Prostate gland (tissue), 2 donors: ENCODE results near the gene MUSK. TPM values are rescaled to one million over a fixed set of nuclear protein-coding genes. Genes with fewer than 3 reads are reported as not detected.

ENCODE experiments used
- DNase-seq: peaks from one replicate; pipeline ENCODE4 v3.0.0-alpha.2; 2019; ENCODE audit warnings: low spot score
- H3K27ac ChIP-seq, 2 donors: fragments of 200-600 bp; sonication (generic); 2 replicates each; pipeline ENCODE4 v1.5.1; 2017 to 2019
- H3K27me3 ChIP-seq: fragments of 200-600 bp; sonication (generic); replicated peaks from 2 replicates; pipeline ENCODE4 v1.5.1; 2019; ENCODE audit not compliant: insufficient read depth
- H3K36me3 ChIP-seq, 2 donors: fragments of 200-600 bp; sonication (generic); 1 replicate in 1 of 2; 2 replicates in 1 of 2; pipeline versions ENCODE4 v1.5.1 to v1.8.1; 2017 to 2019
- H3K4me1 ChIP-seq: fragments of 200-600 bp; sonication (generic); replicated peaks from 2 replicates; pipeline ENCODE4 v1.5.1; 2019
- H3K4me3 ChIP-seq, 2 donors: fragments of 200-600 bp; sonication (generic); 2 replicates each; pipeline ENCODE4 v1.5.1; 2017 to 2019
- H3K9me3 ChIP-seq: fragments of 200-600 bp; sonication (generic); 2 replicates; pipeline ENCODE4 v1.5.1; 2017
- CTCF ChIP-seq, 4 experiments: fragments of 200-600 bp in 2 of 4; fragments of 450-650 bp in 2 of 4; sonication (generic) in 2 of 4; IDR thresholded peaks; 1 replicate in 3 of 4; 2 replicates in 1 of 4; pipeline ENCODE4 v1.5.1; 2016 to 2019; ENCODE audit warnings: antibody characterized with exemption in 4 of 4, mild to moderate bottlenecking in 2 of 4, moderate library complexity in 2 of 4
- POLR2A ChIP-seq: fragments of 450-650 bp; IDR thresholded peaks from one replicate; pipeline ENCODE4 v1.6.1; 2016; ENCODE audit warnings: antibody characterized with exemption, mild to moderate bottlenecking
- POLR2AphosphoS5 ChIP-seq: sonication (generic); formaldehyde crosslinking; IDR thresholded peaks from one replicate; pipeline ENCODE4 v1.6.1; 2017; ENCODE audit warnings: antibody characterized with exemption
- WGBS: methylation state at CpG from one replicate; pipeline ENCODE4 v1.1.5; 2018; 5-methylcytosine and 5-hydroxymethylcytosine counted together
- intact Hi-C: fragments of 100-400 bp; cut with DNase I; formaldehyde crosslinking; loops from one replicate; pipeline ENCODE4 v1.14.2; 2022
- total RNA-seq, 2 donors: library from RNA; depleted of rRNA; stranded (reverse); fragments of >200 nt; gene quantifications; one replicate each; pipeline ENCODE4 v1.1.0, GENCODE V29; 2016

The MUSK gene
- total RNA-seq, 2 donors from 2014 or later = 0.64 to 7.6 TPM

GRCh38 chr9:110648696-110649095 is 19.9 kb upstream of the MUSK start:
- peak overlapping the region in 1 of 2 donors; percentile 3 for H3K27ac ChIP-seq
- intact Hi-C loops = no loop called here
- H3K4me3 ChIP-seq = no peak overlapping the region
- TF ChIP-seq POLR2AphosphoS5 = no peak
- H3K36me3 ChIP-seq = no peaks in the 10 kb centered on the region
- 96% methylated on average over 4 of the region's 4 CpGs for WGBS
- H3K27me3 ChIP-seq = no peaks in the 10 kb centered on the region
- H3K9me3 ChIP-seq = no peaks in the 10 kb centered on the region
- DNase-seq = no peak
- H3K4me1 ChIP-seq = no peaks in the 10 kb centered on the region

GRCh38 chr9:110650261-110650660 is 18.3 kb upstream of the MUSK start:
- DNase-seq = no peak
- 89% methylated on average over 3 of the region's 3 CpGs for WGBS
- Histone ChIP-seq H3K27ac (peak overlapping the region in 1 of 2 donors; percentile 51), H3K4me1 (no peaks in the 10 kb centered on the region), H3K36me3 (no peaks in the 10 kb centered on the region), H3K27me3 (no peaks in the 10 kb centered on the region), H3K4me3 (no peak overlapping the region), H3K9me3 (no peaks in the 10 kb centered on the region)
- intact Hi-C loops = loop anchor here (10.0 kb wide), 1 partner anchor 385 kb away; the partner anchor contains the start of gene LPAR1
- no peak for TF ChIP-seq POLR2AphosphoS5
- TF ChIP-seq CTCF (IDR thresholded peaks at IDR 0.05) = no peak
- no peak for TF ChIP-seq POLR2A

- Histone ChIP-seq H3K4me3 (no peak overlapping the region), H3K4me1 (no peaks in the 10 kb centered on the region), H3K27me3 (no peaks in the 10 kb centered on the region), H3K36me3 (no peaks in the 10 kb centered on the region), H3K27ac (peak overlapping the region; percentile 9 to 51), H3K9me3 (no peaks in the 10 kb centered on the region)
- intact Hi-C loops = loop anchor here (10.0 kb wide), 1 partner anchor 384 kb away; the partner anchor contains the start of gene LPAR1
- peak; percentile 40 for TF ChIP-seq POLR2AphosphoS5
- TF ChIP-seq CTCF (IDR thresholded peaks at IDR 0.05) = no peak
- 27% methylated on average over 6 of the region's 6 CpGs for WGBS
- no peak for DNase-seq
Measured at GRCh38 chr9:110650991-110651411, 17.6 kb upstream of the MUSK start.

- DNase-seq = no peak
- WGBS = 55% methylated on average over 6 of the region's 6 CpGs
- Histone ChIP-seq H3K27me3 (no peaks in the 10 kb centered on the region), H3K9me3 (no peaks in the 10 kb centered on the region), H3K27ac (peak overlapping the region; percentile 20 to 23), H3K4me3 (no peak overlapping the region), H3K4me1 (no peaks in the 10 kb centered on the region), H3K36me3 (no peaks in the 10 kb centered on the region)
- TF ChIP-seq POLR2AphosphoS5 (no peak), CTCF (IDR thresholded peaks at IDR 0.05) (no peak), POLR2A (no peak)
- intact Hi-C loops = loop anchor here (2.0 to 10.0 kb wide), 2 partner anchors 89 to 379 kb away; partner anchors contain the start of gene LPAR1
Measured at GRCh38 chr9:110655754-110656641, 12.6 kb upstream of the MUSK start.

GRCh38 chr9:110659891-110660541 is 8.6 kb upstream of the MUSK start:
- H3K9me3 ChIP-seq = no peaks in the 10 kb centered on the region
- intact Hi-C loops = loop anchor here (10.0 kb wide), 1 partner anchor 375 kb away; the partner anchor contains the start of gene LPAR1
- no peaks in the 10 kb centered on the region for H3K27me3 ChIP-seq
- H3K36me3 ChIP-seq = no peaks in the 10 kb centered on the region
- WGBS = 66% methylated on average over 2 of the region's 2 CpGs
- no peak overlapping the region for H3K4me3 ChIP-seq
- no peak for DNase-seq
- H3K27ac ChIP-seq = no peak overlapping the region
- TF ChIP-seq POLR2AphosphoS5 = no peak
- TF ChIP-seq POLR2A = no peak
- no peak for TF ChIP-seq CTCF (IDR thresholded peaks at IDR 0.05)
- H3K4me1 ChIP-seq = no peaks in the 10 kb centered on the region
